ENCODE measurements around the gene B4GALT3. TPM values are rescaled to one million over a fixed set of nuclear protein-coding genes. Genes with fewer than 3 reads are reported as not detected.

B4GALT3 gene
- total and polyA plus RNA-seq, 9 of the 15 experiments (the other 6 are each of a cell fraction or from before 2014, with no cell fraction given) = 31.2 to 103 (median 46.1) TPM

GRCh38 chr1:161132410-161133219 is 44.7 kb downstream of the B4GALT3 start, which contains the start of gene DEDD (continued):
- peak; percentile 40 for TF ChIP-seq PHF20 (IDR thresholded peaks at IDR 0.05; ENCODE audit: partially characterized antibody)
- peak; percentile 66 for TF ChIP-seq MEIS2 (IDR thresholded peaks at IDR 0.05; ENCODE audit: partially characterized antibody)
- TF ChIP-seq ZKSCAN1 (IDR thresholded peaks at IDR 0.05; ENCODE audit: low read depth, low read length) = peak; percentile 64
- no peak; a peak in 1 of 4 replicates for TF ChIP-seq SIN3A (IDR thresholded peaks at IDR 0.05; ENCODE audit: borderline replicate concordance in 2 of 2, control insufficient read depth in 1 of 2, low read depth in 2 of 2, low read length in 2 of 2)
- TF ChIP-seq ARHGAP35 (IDR thresholded peaks at IDR 0.05; ENCODE audit: partially characterized antibody) = no peak
- TF ChIP-seq, protein P1, sequence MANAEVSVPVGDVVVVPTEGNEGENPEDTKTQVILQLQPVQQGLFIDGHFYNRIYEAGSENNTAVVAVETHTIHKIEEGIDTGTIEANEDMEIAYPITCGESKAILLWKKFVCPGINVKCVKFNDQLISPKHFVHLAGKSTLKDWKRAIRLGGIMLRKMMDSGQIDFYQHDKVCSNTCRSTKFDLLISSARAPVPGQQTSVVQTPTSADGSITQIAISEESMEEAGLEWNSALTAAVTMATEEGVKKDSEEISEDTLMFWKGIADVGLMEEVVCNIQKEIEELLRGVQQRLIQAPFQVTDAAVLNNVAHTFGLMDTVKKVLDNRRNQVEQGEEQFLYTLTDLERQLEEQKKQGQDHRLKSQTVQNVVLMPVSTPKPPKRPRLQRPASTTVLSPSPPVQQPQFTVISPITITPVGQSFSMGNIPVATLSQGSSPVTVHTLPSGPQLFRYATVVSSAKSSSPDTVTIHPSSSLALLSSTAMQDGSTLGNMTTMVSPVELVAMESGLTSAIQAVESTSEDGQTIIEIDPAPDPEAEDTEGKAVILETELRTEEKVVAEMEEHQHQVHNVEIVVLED (CRISPR knock-in tag; IDR thresholded peaks at IDR 0.05) = peak; percentile 63; the same call in 1 of the 2 replicates
- peak; percentile 1 for TF ChIP-seq RBBP5 (IDR thresholded peaks at IDR 0.05; ENCODE audit: borderline replicate concordance, insufficient read depth, low read length, poor library complexity, severe bottlenecking)
- TF ChIP-seq RBM22 (IDR thresholded peaks at IDR 0.05; ENCODE audit: low read depth, low read length, poor library complexity, severe bottlenecking) = peak; percentile 48
- TF ChIP-seq ZNF239 (CRISPR knock-in tag; IDR thresholded peaks at IDR 0.05) = 0 out of 2 replicates have a peak, but pooled peaks have one; percentile 21
- TF ChIP-seq, protein P2, sequence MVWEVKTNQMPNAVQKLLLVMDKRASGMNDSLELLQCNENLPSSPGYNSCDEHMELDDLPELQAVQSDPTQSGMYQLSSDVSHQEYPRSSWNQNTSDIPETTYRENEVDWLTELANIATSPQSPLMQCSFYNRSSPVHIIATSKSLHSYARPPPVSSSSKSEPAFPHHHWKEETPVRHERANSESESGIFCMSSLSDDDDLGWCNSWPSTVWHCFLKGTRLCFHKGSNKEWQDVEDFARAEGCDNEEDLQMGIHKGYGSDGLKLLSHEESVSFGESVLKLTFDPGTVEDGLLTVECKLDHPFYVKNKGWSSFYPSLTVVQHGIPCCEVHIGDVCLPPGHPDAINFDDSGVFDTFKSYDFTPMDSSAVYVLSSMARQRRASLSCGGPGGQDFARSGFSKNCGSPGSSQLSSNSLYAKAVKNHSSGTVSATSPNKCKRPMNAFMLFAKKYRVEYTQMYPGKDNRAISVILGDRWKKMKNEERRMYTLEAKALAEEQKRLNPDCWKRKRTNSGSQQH (CRISPR knock-in tag; IDR thresholded peaks at IDR 0.05) = no peak
- 0 out of 2 replicates have a peak, but pooled peaks have one; percentile 23 for TF ChIP-seq HDAC2 (IDR thresholded peaks at IDR 0.05)
- peak; percentile 59 for TF ChIP-seq ASH1L (IDR thresholded peaks at IDR 0.05; ENCODE audit: borderline replicate concordance, low read depth, partially characterized antibody)
- TF ChIP-seq VEZF1 (CRISPR knock-in tag; IDR thresholded peaks at IDR 0.05) = peak; percentile 96

Measured in K562 (cell line).